Renal pelvis (tissue), 4 donors: ENCODE results near the gene DCLK2. TPM values are rescaled to one million over a fixed set of nuclear protein-coding genes. Genes with fewer than 3 reads are reported as not detected.

Experiments used
- DNase-seq: peaks from one replicate; pipeline ENCODE4 v3.0.0-alpha.2; 2013
- polyA plus RNA-seq, 3 donors: library from polyadenylated mRNA; unstranded; fragments of 120-200 nt; gene quantifications; one replicate each; pipeline ENCODE4 v1.2.1, GENCODE V29; 2013; ENCODE audit not compliant: insufficient read length in 3 of 3

DCLK2 gene
- polyA plus RNA-seq, 3 donors: 10.5 to 12.7 (median 11.5) TPM

- DNase-seq: no peak
Measured at GRCh38 chr4:150068300-150068960, 9.8 kb upstream of the DCLK2 start.

- no peak for DNase-seq
Measured at GRCh38 chr4:150069353-150069752, 8.9 kb upstream of the DCLK2 start.

GRCh38 chr4:150070464-150071170 lies 7.6 kb upstream of the DCLK2 start:
- no peak for DNase-seq

GRCh38 chr4:150072471-150072870 lies 5.8 kb upstream of the DCLK2 start:
- no peak for DNase-seq

GRCh38 chr4:150072906-150073714 lies 5.1 kb upstream of the DCLK2 start:
- no peak for DNase-seq

GRCh38 chr4:150074064-150074463 lies 4.2 kb upstream of the DCLK2 start:
- no peak for DNase-seq

- DNase-seq: peak; percentile 27
Measured at GRCh38 chr4:150078579-150079080, 385 bp downstream of the DCLK2 start.

GRCh38 chr4:150079081-150079581 lies 886 bp downstream of the DCLK2 start:
- peak; percentile 44 for DNase-seq

- DNase-seq: no peak
Measured at GRCh38 chr4:150080337-150080736, 2.1 kb downstream of the DCLK2 start.

GRCh38 chr4:150080875-150081274 lies 2.6 kb downstream of the DCLK2 start:
- no peak for DNase-seq

- DNase-seq: no peak
Measured at GRCh38 chr4:150082241-150082640, 4.0 kb downstream of the DCLK2 start.

- DNase-seq: peak; percentile 31
Measured at GRCh38 chr4:150087006-150087405, 8.8 kb downstream of the DCLK2 start.

- DNase-seq: no peak
Measured at GRCh38 chr4:150089732-150090131, 11.5 kb downstream of the DCLK2 start.

GRCh38 chr4:150090836-150091235 lies 12.6 kb downstream of the DCLK2 start:
- DNase-seq: no peak

- no peak for DNase-seq
Measured at GRCh38 chr4:150094676-150095075, 16.4 kb downstream of the DCLK2 start.

- DNase-seq: no peak
Measured at GRCh38 chr4:150096625-150097024, 18.4 kb downstream of the DCLK2 start.

GRCh38 chr4:150098214-150098613 lies 20.0 kb downstream of the DCLK2 start:
- no peak for DNase-seq

- DNase-seq: no peak
Measured at GRCh38 chr4:150104404-150105027, 26.3 kb downstream of the DCLK2 start.

GRCh38 chr4:150106886-150107285 lies 28.6 kb downstream of the DCLK2 start:
- no peak for DNase-seq

GRCh38 chr4:150108691-150109090 lies 30.4 kb downstream of the DCLK2 start:
- DNase-seq: no peak

GRCh38 chr4:150114641-150115040 lies 36.4 kb downstream of the DCLK2 start:
- no peak for DNase-seq

- DNase-seq: no peak
Measured at GRCh38 chr4:150115851-150116250, 37.6 kb downstream of the DCLK2 start.
